Caco-2 (cell line): ENCODE measurements around the gene PXN. TPM values are rescaled to one million over a fixed set of nuclear protein-coding genes. Genes with fewer than 3 reads are reported as not detected.

Experiments used
- BruUV-seq: library from RNA; stranded (reverse); fragments of 400-500 nt; replicated peaks from 2 replicates; lab custom pipeline; 2021; lab: Mats Ljungman, UMichigan
- CTCF ChIA-PET: fragments of 300-600 bp; sonication (Branson Sonifier 250); formaldehyde crosslinking; loops from one replicate; lab custom pipeline; 2022; ENCODE audit warnings: antibody characterized with exemption; lab: Charles Lee
- POLR2A ChIA-PET: fragments of 300-600 bp; sonication (Branson Sonifier 250); formaldehyde crosslinking; loops from one replicate; lab custom pipeline; 2022; ENCODE audit warnings: antibody characterized with exemption; lab: Charles Lee
- DNase-seq, 2 experiments: peaks; one replicate each; pipeline versions ENCODE4 v3.0.0 to v3.0.0-alpha.2; 2020 to 2022
- H3K27me3 ChIP-seq: replicated peaks from 2 replicates; pipeline ENCODE4 v1.6.0; 2011; ENCODE audit warnings: low read length; ENCODE audit not compliant: control insufficient read depth, insufficient read depth
- H3K36me3 ChIP-seq: 2 replicates; pipeline ENCODE4 v1.5.1; 2011; ENCODE audit warnings: low read length; ENCODE audit not compliant: control insufficient read depth, insufficient read depth
- H3K4me1 ChIP-seq: fragments of 250-450 bp; sonication (Bioruptor Pico); 2 replicates; pipeline ENCODE4 v1.5.1; 2020; ENCODE audit warnings: mild to moderate bottlenecking
- H3K4me3 ChIP-seq: 2 replicates; pipeline ENCODE4 v1.5.1; 2011; ENCODE audit warnings: low read depth, mild to moderate bottlenecking, control low read depth, low read length
- H3K9me3 ChIP-seq: fragments of 250-450 bp; sonication (Bioruptor Pico); 2 replicates; pipeline ENCODE4 v1.5.1; 2020; ENCODE audit warnings: mild to moderate bottlenecking, moderate library complexity
- H3K27ac Mint-ChIP-seq: one replicate; pipeline ENCODE4 v1.8.0; 2022; ENCODE audit warnings: mixed read lengths; ENCODE audit not compliant: unreplicated experiment
- H3K27me3 Mint-ChIP-seq: one replicate; pipeline ENCODE4 v1.8.0; 2022; ENCODE audit warnings: mixed read lengths; ENCODE audit not compliant: insufficient read depth, unreplicated experiment
- H3K36me3 Mint-ChIP-seq: one replicate; pipeline ENCODE4 v1.8.0; 2022; ENCODE audit warnings: mild to moderate bottlenecking, mixed read lengths; ENCODE audit not compliant: insufficient read depth, unreplicated experiment
- H3K4me1 Mint-ChIP-seq: one replicate; pipeline ENCODE4 v1.8.0; 2022; ENCODE audit warnings: low read depth, mixed read lengths; ENCODE audit not compliant: unreplicated experiment
- H3K4me3 Mint-ChIP-seq: one replicate; pipeline ENCODE4 v1.8.0; 2022; ENCODE audit warnings: mild to moderate bottlenecking, moderate library complexity, mixed read lengths; ENCODE audit not compliant: unreplicated experiment
- H3K9me3 Mint-ChIP-seq: one replicate; pipeline ENCODE4 v1.8.0; 2022; ENCODE audit warnings: mixed read lengths; ENCODE audit not compliant: unreplicated experiment
- CTCF ChIP-seq, 2 experiments: fragments of 200-600 bp in 1 of 2; IDR thresholded peaks; 1 replicate in 1 of 2; 2 replicates in 1 of 2; pipeline versions ENCODE4 v1.5.1 to v1.8.0; 2011 to 2022; ENCODE audit warnings: antibody characterized with exemption in 1 of 2, control low read depth in 1 of 2, inconsistent platforms in 1 of 2, low read depth in 1 of 2, low read length in 1 of 2, mild to moderate bottlenecking in 1 of 2, moderate library complexity in 1 of 2; ENCODE audit not compliant: insufficient read depth in 1 of 2, severe bottlenecking in 1 of 2, unreplicated experiment in 1 of 2
- intact Hi-C: fragments of 100-400 bp; cut with micrococcal nuclease; formaldehyde crosslinking; loops from one replicate; pipeline ENCODE4 v1.10.0; 2022; ENCODE audit not compliant: unreplicated experiment
- total RNA-seq: library from RNA; stranded (reverse); gene quantifications from 2 replicates; pipeline ENCODE4 v1.2.3, GENCODE V29; 2022

Gene PXN
- total RNA-seq, 1 experiment from 2014 or later: 150 TPM

- intact Hi-C loops: no loop called here
- Histone ChIP-seq H3K4me3 (no peak overlapping the region), H3K36me3 (no peaks in the 10 kb centered on the region; the same call in none of the 2 replicates), H3K9me3 (0 out of 2 replicates have a peak, but pooled peaks cover 6% of the 10 kb centered on the region), H3K4me1 (no peaks in the 10 kb centered on the region), H3K27me3 (no peaks in the 10 kb centered on the region)
- POLR2A ChIA-PET: no interaction called here
- no peaks in the 10 kb centered on the region for H3K9me3 Mint-ChIP-seq
- peaks cover 50% of the 10 kb centered on the region for H3K36me3 Mint-ChIP-seq
- no peak for DNase-seq
- peak overlapping the region; percentile 11 for H3K4me3 Mint-ChIP-seq
- H3K27ac Mint-ChIP-seq: peak overlapping the region; percentile 63
- no peaks in the 10 kb centered on the region for H3K27me3 Mint-ChIP-seq
- H3K4me1 Mint-ChIP-seq: peaks cover 6% of the 10 kb centered on the region
- CTCF ChIA-PET: no interaction called here
- no peak for TF ChIP-seq CTCF (IDR thresholded peaks at IDR 0.05; ENCODE audit: insufficient read depth in 1 of 2, low read depth in 1 of 2, low read length in 1 of 2, severe bottlenecking in 1 of 2, unreplicated experiment in 1 of 2)
- no TSS peak for BruUV-seq
These were observed 59.3 kb downstream of the PXN start for GRCh38 chr12:120206228-120206627.

DNA sequence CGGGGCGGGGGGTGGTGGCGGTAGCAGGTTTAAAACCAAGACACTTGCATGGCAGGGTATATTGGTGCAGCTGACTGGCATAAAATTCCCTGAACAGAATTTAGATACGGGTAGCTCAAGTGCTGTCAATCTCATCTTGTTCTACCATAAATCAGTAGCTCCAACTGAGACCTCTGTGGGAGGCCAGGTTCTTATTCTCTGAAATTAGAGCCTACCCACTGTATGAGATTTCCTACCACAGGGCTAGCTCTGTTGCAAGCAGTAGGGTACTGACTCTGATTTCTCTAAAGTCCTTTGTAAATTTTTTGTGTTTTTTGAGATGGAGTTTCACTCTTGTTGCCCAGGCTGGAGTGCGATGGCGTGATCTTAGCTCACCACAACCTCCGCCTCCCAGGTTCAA is 61.4 kb downstream of the PXN start:
- no peaks in the 10 kb centered on the region; the same call in none of the 2 replicates for H3K36me3 ChIP-seq
- H3K9me3 Mint-ChIP-seq: no peaks in the 10 kb centered on the region
- H3K27me3 ChIP-seq: no peaks in the 10 kb centered on the region
- ChIA-PET POLR2A (interaction anchor here (5.4 kb wide), 1 partner anchor 25 kb away, joined by 187 read pairs; no protein-coding TSS in a partner anchor), CTCF (no interaction called here)
- no peaks in the 10 kb centered on the region for H3K27me3 Mint-ChIP-seq
- H3K27ac Mint-ChIP-seq: no peak overlapping the region
- intact Hi-C loops: no loop called here
- no peak for DNase-seq
- TF ChIP-seq CTCF (IDR thresholded peaks at IDR 0.05; ENCODE audit: insufficient read depth in 1 of 2, low read depth in 1 of 2, low read length in 1 of 2, severe bottlenecking in 1 of 2, unreplicated experiment in 1 of 2): no peak
- H3K9me3 ChIP-seq: 0 out of 2 replicates have a peak, but pooled peaks cover 6% of the 10 kb centered on the region
- no TSS peak for BruUV-seq
- no peak overlapping the region for H3K4me3 Mint-ChIP-seq
- H3K4me1 ChIP-seq: peaks cover 8% of the 10 kb centered on the region
- peaks cover 55% of the 10 kb centered on the region for H3K36me3 Mint-ChIP-seq
- H3K4me3 ChIP-seq: no peak overlapping the region
- H3K4me1 Mint-ChIP-seq: peaks cover 10% of the 10 kb centered on the region

DNA sequence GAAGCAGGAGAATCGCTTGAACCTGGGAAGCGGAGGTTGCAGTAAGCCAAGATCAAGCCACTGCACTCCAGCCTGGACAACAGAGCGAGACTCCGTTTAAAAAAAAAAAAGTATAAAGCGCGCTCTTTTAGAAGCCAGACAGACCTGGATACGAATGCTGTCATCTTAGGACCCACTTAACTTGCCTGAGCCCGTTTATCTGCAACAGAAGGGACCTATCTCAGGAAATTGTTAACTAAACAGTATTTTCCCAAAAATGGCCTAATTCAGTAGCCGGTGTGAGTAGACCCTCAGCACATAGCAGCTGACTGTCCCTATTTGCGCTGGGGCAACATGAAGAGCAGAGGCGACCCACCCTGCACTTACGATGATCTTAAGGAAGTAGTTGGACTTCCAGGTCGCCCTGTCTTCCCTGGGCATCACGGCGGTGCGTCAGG is 65.1 kb downstream of the PXN start:
- Histone ChIP-seq H3K4me3 (peak overlapping the region; percentile 81), H3K9me3 (no peaks in the 10 kb centered on the region), H3K27me3 (no peaks in the 10 kb centered on the region), H3K4me1 (peaks cover 31% of the 10 kb centered on the region), H3K36me3 (peaks cover 1% of the 10 kb centered on the region; the same call in 1 of the 2 replicates)
- Mint-ChIP-seq H3K27ac (peak overlapping the region; percentile 96), H3K27me3 (no peaks in the 10 kb centered on the region), H3K36me3 (peaks cover 71% of the 10 kb centered on the region), H3K9me3 (no peaks in the 10 kb centered on the region), H3K4me1 (peaks cover 13% of the 10 kb centered on the region), H3K4me3 (peak overlapping the region; percentile 86)
- POLR2A ChIA-PET: interaction anchor here (1.0 to 5.4 kb wide), 13 partner anchors 9 to 211 kb away, joined by 3 to 187 read pairs (median 11); partner anchors contain the start of genes BICDL1, RAB35 and RNU4-2
- no peak for DNase-seq
- TSS peak; percentile 49 for BruUV-seq
- CTCF ChIA-PET: interaction anchor here (0.6 to 2.1 kb wide), 7 partner anchors 15 to 65 kb away, joined by 3 to 37 read pairs (median 14); partner anchors contain the start of gene PXN
- TF ChIP-seq CTCF (IDR thresholded peaks at IDR 0.05; ENCODE audit: insufficient read depth in 1 of 2, low read depth in 1 of 2, low read length in 1 of 2, severe bottlenecking in 1 of 2, unreplicated experiment in 1 of 2): no peak
- intact Hi-C loops: loop anchor here (2.0 kb wide), 1 partner anchor 64 kb away; the partner anchor contains the start of gene PXN
